Astrocyte (in vitro differentiated cells and primary cell): ENCODE data around the gene PTH1R. TPM values are rescaled to one million over a fixed set of nuclear protein-coding genes. Genes with fewer than 3 reads are reported as not detected.

Source experiments
- DNase-seq: peaks from one replicate; pipeline ENCODE4 v3.0.0-alpha.2; 2010; ENCODE audit warnings: low read depth
- FAIRE-seq: peaks from 2 replicates; lab custom pipeline; 2011; peaks lifted over from hg19 to GRCh38; lab: Jason Lieb, UNC
- H2AFZ ChIP-seq: 2 replicates; pipeline ENCODE4 v1.6.0; 2012; ENCODE audit warnings: low read depth, low read length, inconsistent platforms
- H3K27ac ChIP-seq: 2 replicates; pipeline ENCODE4 v1.5.1; 2011; ENCODE audit warnings: low read depth, low read length, inconsistent platforms
- H3K27me3 ChIP-seq: 2 replicates; pipeline ENCODE4 v1.6.0; 2011; ENCODE audit warnings: low read length, inconsistent platforms; ENCODE audit not compliant: insufficient read depth
- H3K36me3 ChIP-seq: 2 replicates; pipeline ENCODE4 v1.5.1; 2011; ENCODE audit warnings: low read length, inconsistent platforms; ENCODE audit not compliant: insufficient read depth
- H3K4me1 ChIP-seq: 2 replicates; pipeline ENCODE4 v1.5.1; 2011; ENCODE audit warnings: low read length, inconsistent platforms; ENCODE audit not compliant: insufficient read depth
- H3K4me2 ChIP-seq: 2 replicates; pipeline ENCODE4 v1.6.0; 2012; ENCODE audit warnings: low read length, inconsistent platforms
- H3K4me3 ChIP-seq: 2 replicates; pipeline ENCODE4 v1.5.1; 2011; ENCODE audit warnings: low read depth, mild to moderate bottlenecking, low read length, inconsistent platforms; ENCODE audit not compliant: insufficient read depth
- H3K79me2 ChIP-seq: 2 replicates; pipeline ENCODE4 v1.6.0; 2012; ENCODE audit warnings: mild to moderate bottlenecking, low read length, inconsistent platforms; ENCODE audit not compliant: insufficient read depth
- H3K9ac ChIP-seq: 2 replicates; pipeline ENCODE4 v1.6.0; 2012; ENCODE audit warnings: mild to moderate bottlenecking, low read length, inconsistent platforms
- H3K9me3 ChIP-seq: 2 replicates; pipeline ENCODE4 v1.5.1; 2012; ENCODE audit warnings: low read depth, mild to moderate bottlenecking, low read length, inconsistent platforms; ENCODE audit not compliant: insufficient read depth
- H4K20me1 ChIP-seq: 2 replicates; pipeline ENCODE4 v1.6.0; 2012; ENCODE audit warnings: low read length, inconsistent platforms; ENCODE audit not compliant: insufficient read depth
- H3K27ac Mint-ChIP-seq: one replicate; pipeline ENCODE4 v1.8.0; 2021; ENCODE audit warnings: mild to moderate bottlenecking, mixed read lengths; ENCODE audit not compliant: unreplicated experiment
- H3K27me3 Mint-ChIP-seq: one replicate; pipeline ENCODE4 v1.8.0; 2021; ENCODE audit warnings: low read depth, mixed read lengths; ENCODE audit not compliant: unreplicated experiment
- H3K36me3 Mint-ChIP-seq: one replicate; pipeline ENCODE4 v1.8.0; 2021; ENCODE audit warnings: low read depth, mixed read lengths; ENCODE audit not compliant: unreplicated experiment
- H3K4me1 Mint-ChIP-seq: one replicate; pipeline ENCODE4 v1.8.0; 2021; ENCODE audit warnings: low read depth, mixed read lengths; ENCODE audit not compliant: unreplicated experiment
- H3K4me3 Mint-ChIP-seq: one replicate; pipeline ENCODE4 v1.8.0; 2021; ENCODE audit warnings: mild to moderate bottlenecking, moderate library complexity, mixed read lengths; ENCODE audit not compliant: unreplicated experiment
- H3K9me3 Mint-ChIP-seq: one replicate; pipeline ENCODE4 v1.8.0; 2021; ENCODE audit warnings: mild to moderate bottlenecking, mixed read lengths; ENCODE audit not compliant: unreplicated experiment
- CTCF ChIP-seq: IDR thresholded peaks from 2 replicates; pipeline ENCODE4 v1.5.1; 2011; ENCODE audit warnings: low read depth, mild to moderate bottlenecking, inconsistent platforms, low read length, moderate library complexity; ENCODE audit not compliant: insufficient read depth
- EZH2 ChIP-seq: IDR thresholded peaks from 2 replicates; pipeline ENCODE4 v1.6.1; 2012; ENCODE audit warnings: mild to moderate bottlenecking, low read length, inconsistent platforms; ENCODE audit not compliant: insufficient read depth
- total RNA-seq: library from RNA; stranded (reverse); gene quantifications from 2 replicates; pipeline ENCODE4 v1.2.1, GENCODE V29; 2021

PTH1R gene
- total RNA-seq, 1 donor from 2014 or later = 5.2 TPM

GRCh38 chr3:46926447-46926846 lies 48.9 kb downstream of the PTH1R start:
- H3K4me1 ChIP-seq = peaks cover 21% of the 10 kb centered on the region
- Mint-ChIP-seq H3K4me1 (peaks cover 7% of the 10 kb centered on the region), H3K27ac (no peak overlapping the region), H3K27me3 (no peaks in the 10 kb centered on the region), H3K4me3 (no peak overlapping the region), H3K9me3 (peaks cover 4% of the 10 kb centered on the region), H3K36me3 (peaks cover 21% of the 10 kb centered on the region)
- H3K27ac ChIP-seq = peak overlapping the region; percentile 64
- no peak overlapping the region for H3K4me2 ChIP-seq
- TF ChIP-seq CTCF (no peak), EZH2 (no peak)
- H3K79me2 ChIP-seq = peaks cover 72% of the 10 kb centered on the region
- H3K9me3 ChIP-seq = no peaks in the 10 kb centered on the region
- no peak for FAIRE-seq
- no peak for DNase-seq
- H3K4me3 ChIP-seq = no peak overlapping the region
- peak overlapping the region; percentile 45 for H3K9ac ChIP-seq
- peaks cover 13% of the 10 kb centered on the region for H3K36me3 ChIP-seq
- no peak overlapping the region for H2AFZ ChIP-seq
- no peaks in the 10 kb centered on the region for H3K27me3 ChIP-seq
- peaks cover 81% of the 10 kb centered on the region for H4K20me1 ChIP-seq

- H3K36me3 Mint-ChIP-seq = peaks cover 18% of the 10 kb centered on the region
- peaks cover 28% of the 10 kb centered on the region for H3K4me1 ChIP-seq
- peak overlapping the region; percentile 64 for H3K27ac ChIP-seq
- no peak overlapping the region for H3K4me3 Mint-ChIP-seq
- peak overlapping the region; percentile 53 for H3K27ac Mint-ChIP-seq
- no peaks in the 10 kb centered on the region for H3K27me3 Mint-ChIP-seq
- no peak overlapping the region for H3K4me2 ChIP-seq
- H3K9ac ChIP-seq = peak overlapping the region; percentile 45
- no peaks in the 10 kb centered on the region for H3K27me3 ChIP-seq
- no peak overlapping the region for H3K4me3 ChIP-seq
- H3K9me3 ChIP-seq = no peaks in the 10 kb centered on the region
- peaks cover 4% of the 10 kb centered on the region for H3K9me3 Mint-ChIP-seq
- H3K36me3 ChIP-seq = peaks cover 13% of the 10 kb centered on the region
- peaks cover 78% of the 10 kb centered on the region for H3K79me2 ChIP-seq
- no peak overlapping the region for H2AFZ ChIP-seq
- peaks cover 88% of the 10 kb centered on the region for H4K20me1 ChIP-seq
- TF ChIP-seq EZH2 = no peak
- FAIRE-seq (no peak), DNase-seq (no peak)
- peaks cover 13% of the 10 kb centered on the region for H3K4me1 Mint-ChIP-seq
Observed at GRCh38 chr3:46926871-46927717, 49.6 kb downstream of the PTH1R start.

GRCh38 chr3:46927718-46928073 lies 50.2 kb downstream of the PTH1R start:
- H3K4me1 ChIP-seq = peaks cover 28% of the 10 kb centered on the region
- H3K9me3 ChIP-seq = no peaks in the 10 kb centered on the region
- peaks cover 13% of the 10 kb centered on the region for H3K4me1 Mint-ChIP-seq
- no peak overlapping the region for H3K9ac ChIP-seq
- peaks cover 83% of the 10 kb centered on the region for H3K79me2 ChIP-seq
- no peaks in the 10 kb centered on the region for H3K27me3 ChIP-seq
- TF ChIP-seq CTCF = no peak
- no peak for TF ChIP-seq EZH2
- no peak for DNase-seq
- peaks cover 18% of the 10 kb centered on the region for H3K36me3 Mint-ChIP-seq
- H3K4me3 Mint-ChIP-seq = no peak overlapping the region
- H3K4me3 ChIP-seq = no peak overlapping the region
- peaks cover 11% of the 10 kb centered on the region for H3K36me3 ChIP-seq
- H3K9me3 Mint-ChIP-seq = peaks cover 4% of the 10 kb centered on the region
- no peak overlapping the region for H3K27ac Mint-ChIP-seq
- no peak overlapping the region for H2AFZ ChIP-seq
- H4K20me1 ChIP-seq = peaks cover 89% of the 10 kb centered on the region
- H3K27me3 Mint-ChIP-seq = no peaks in the 10 kb centered on the region
- FAIRE-seq = no peak
- H3K27ac ChIP-seq = no peak overlapping the region
- H3K4me2 ChIP-seq = no peak overlapping the region
